ENCODE results near the gene CSF3.
A peak's percentile ranks its signal among the peaks of the same experiment; 100 is the strongest.

Gene CSF3

DNA sequence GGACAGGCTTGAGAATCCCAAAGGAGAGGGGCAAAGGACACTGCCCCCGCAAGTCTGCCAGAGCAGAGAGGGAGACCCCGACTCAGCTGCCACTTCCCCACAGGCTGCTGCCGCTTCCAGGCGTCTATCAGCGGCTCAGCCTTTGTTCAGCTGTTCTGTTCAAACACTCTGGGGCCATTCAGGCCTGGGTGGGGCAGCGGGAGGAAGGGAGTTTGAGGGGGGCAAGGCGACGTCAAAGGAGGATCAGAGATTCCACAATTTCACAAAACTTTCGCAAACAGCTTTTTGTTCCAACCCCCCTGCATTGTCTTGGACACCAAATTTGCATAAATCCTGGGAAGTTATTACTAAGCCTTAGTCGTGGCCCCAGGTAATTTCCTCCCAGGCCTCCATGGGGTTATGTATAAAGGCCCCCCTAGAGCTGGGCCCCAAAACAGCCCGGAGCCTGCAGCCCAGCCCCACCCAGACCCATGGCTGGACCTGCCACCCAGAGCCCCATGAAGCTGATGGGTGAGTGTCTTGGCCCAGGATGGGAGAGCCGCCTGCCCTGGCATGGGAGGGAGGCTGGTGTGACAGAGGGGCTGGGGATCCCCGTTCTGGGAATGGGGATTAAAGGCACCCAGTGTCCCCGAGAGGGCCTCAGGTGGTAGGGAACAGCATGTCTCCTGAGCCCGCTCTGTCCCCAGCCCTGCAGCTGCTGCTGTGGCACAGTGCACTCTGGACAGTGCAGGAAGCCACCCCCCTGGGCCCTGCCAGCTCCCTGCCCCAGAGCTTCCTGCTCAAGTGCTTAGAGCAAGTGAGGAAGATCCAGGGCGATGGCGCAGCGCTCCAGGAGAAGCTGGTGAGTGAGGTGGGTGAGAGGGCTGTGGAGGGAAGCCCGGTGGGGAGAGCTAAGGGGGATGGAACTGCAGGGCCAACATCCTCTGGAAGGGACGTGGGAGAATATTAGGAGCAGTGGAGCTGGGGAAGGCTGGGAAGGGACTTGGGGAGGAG, at the start of gene CSF3:
Gene CSF3 (plus strand): TSS at position 436 of the 993 bp plus-strand sequence. CDS start 35 bp downstream, at position 471.
- no peak for DNase-seq

GRCh38 chr17:39966771-39967170, 48.5 kb upstream of the CSF3 start:
- no peak for DNase-seq

- no peak for DNase-seq
These were observed 46.5 kb upstream of the CSF3 start for GRCh38 chr17:39968761-39969160.

DNA sequence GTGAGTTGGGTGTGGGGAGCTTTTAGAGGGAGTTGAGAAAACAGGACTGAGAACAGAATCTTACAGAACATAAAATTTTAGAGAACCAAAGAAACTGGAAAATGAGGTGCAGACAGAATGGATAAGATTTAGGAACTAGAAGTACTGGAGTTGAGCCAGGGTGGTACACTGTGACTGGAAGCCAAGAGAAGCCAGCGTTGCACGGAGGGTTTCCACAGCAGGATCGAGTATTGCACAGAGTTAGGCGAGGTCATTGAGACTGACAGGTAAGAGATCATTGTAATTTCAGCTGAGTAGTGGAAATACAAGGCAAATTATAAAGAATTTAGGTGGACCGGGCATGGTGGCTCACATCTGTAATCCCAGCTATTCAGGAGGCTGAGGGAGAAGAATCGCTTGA, 45.9 kb upstream of the CSF3 start:
- no peak for DNase-seq

GRCh38 chr17:39970157-39970692, 45.0 kb upstream of the CSF3 start:
- no peak for DNase-seq

- DNase-seq, result no peak
These were observed 44.1 kb upstream of the CSF3 start for GRCh38 chr17:39971076-39971603.

DNA sequence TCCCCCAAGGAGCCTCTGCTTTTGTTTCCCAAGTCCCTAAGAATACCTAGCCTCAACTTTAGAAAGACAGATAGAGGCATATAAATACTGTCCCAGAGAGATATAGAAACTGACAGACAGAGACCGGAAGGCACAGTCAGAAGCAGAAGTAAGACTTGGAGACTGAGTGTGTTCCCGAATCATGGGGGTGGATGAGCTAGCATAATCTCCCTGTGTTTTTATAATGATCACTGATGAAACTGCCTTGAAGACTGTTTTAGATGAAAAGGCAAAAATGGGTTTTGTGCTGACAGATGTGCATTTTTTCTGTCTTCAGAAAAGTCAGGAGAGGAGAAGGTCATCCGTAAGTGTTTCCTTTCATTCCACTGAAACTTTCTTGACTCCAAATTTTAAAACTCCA, 43.0 kb upstream of the CSF3 start:
- no peak for DNase-seq

DNA sequence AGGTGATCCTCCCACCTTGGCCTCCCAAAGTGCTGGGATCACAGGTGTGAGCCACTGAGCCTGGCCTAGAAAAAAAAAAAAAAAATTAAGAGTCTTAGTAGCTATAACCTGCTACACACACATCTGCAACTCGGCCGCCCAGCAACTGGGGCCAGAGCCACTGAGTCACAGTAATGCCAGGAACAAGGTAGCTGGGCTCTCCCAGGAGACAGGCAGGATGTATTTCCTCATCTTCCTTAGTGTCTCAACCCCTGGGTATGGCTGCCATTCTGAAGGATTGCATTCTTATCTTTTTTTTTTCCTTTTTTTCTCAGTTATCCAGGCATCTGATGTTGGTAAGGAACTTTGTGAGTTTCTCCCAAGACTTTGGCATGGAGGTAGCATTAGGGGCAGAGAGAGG, 41.7 kb upstream of the CSF3 start:
- DNase-seq, result no peak

GRCh38 chr17:39974433-39974832, 40.8 kb upstream of the CSF3 start:
- DNase-seq, result no peak

DNA sequence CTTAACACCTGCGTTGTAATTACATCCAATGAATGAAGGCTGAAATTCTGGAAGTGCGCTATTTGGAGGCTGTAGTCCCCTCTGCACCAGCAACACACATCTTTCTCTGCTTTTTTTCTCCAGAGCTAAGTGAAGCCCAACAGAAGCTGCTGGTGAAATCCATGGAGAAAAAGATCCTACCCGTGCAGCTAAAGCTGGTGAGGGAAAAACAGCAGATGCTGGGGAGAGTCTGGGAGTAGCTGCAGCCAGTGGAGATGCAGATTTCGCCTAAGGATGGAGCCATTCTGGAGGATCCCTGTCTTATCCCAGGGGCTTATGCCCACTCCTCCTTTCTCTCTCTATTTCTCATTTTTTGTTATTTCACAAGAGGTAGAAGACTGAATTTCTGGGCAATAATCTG, 39.4 kb upstream of the CSF3 start:
- DNase-seq, result no peak

DNA sequence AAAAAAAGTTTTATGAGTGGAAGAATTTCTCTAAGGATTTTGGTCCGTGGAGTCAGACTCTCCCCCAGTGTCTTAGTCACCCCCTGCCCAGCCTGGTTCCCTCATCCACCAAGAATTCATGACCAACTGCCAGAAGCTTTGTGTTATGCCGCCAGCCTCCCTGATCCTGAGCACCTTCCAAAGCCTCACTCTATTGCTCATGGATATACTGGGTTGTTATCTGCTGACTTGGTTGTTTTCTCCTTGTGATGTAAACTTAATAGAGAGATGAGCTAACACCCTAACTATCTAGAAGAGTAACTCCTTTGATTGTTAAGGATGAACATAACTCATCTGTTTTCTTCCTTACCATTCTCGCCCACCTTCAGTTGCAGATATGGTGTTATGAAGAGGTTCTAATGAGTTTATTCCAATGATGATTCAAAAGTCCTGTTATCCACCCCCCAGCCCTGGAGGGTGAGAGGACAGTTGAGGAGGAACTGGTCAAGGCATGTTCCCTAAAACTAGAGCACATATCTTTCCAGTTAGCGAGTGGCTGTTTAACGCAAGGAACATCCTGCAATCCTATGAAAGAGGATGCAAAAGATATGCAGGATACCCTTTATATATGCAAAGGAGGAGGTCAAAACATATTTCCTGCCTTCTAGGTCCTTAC, 36.1 kb upstream of the CSF3 start:
- peak; percentile 97 for DNase-seq

DNA sequence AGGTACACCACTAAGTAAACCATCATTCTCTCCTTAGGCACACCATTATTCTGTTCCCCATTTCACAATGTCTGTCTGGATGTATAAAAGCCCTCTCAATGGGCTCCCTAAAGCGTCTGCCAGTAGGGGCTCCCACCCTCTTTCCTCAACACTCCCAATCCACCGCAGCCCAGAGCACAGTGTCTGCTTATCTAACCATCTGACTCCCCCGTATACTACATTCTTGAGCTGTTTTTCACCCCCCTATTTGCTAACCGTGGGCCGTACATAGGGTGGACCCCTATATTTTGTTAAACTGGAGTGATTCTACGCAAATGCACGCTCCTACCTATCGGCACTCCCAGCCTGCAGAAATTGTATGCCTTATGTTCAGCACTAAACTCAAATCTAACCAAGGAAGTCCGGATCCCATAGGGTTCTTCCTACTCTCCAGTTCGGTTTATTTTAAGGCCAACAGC, 35.3 kb upstream of the CSF3 start:
- DNase-seq, result peak; percentile 63

DNA sequence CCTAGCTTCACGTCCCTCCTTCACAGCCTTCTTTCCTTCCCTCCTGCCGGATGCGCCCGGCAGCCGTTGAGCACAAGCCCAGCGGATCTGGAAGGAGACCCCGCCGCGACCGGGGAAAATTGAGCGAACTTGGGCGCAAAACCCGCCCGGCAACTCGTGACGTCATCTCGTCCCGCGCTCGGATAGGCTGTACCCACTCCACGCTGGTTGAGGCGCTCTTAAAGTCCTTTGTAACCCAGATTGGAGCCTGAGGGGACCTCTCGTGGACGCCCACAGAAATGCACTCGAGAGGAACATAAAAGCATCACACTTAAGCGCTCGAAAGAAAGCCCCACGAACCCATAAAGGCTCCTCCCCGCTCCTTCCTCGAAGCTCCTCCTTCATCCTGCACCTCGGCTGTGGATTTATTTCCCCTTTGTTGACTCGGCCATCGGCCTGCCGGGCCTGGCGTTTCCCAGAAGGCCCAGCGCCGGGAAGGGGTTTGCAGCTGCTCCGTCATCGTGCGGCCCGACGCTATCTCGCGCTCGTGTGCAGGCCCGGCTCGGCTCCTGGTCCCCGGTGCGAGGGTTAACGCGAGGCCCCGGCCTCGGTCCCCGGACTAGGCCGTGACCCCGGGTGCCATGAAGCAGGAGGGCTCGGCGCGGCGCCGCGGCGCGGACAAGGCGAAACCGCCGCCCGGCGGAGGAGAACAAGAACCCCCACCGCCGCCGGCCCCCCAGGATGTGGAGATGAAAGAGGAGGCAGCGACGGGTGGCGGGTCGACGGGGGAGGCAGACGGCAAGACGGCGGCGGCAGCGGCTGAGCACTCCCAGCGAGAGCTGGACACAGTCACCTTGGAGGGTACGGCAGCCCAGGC, 34.7 kb upstream of the CSF3 start, which contains the start of gene PSMD3:
Gene PSMD3 (plus strand): TSS at position 457 of the 856 bp plus-strand sequence. CDS start 164 bp downstream, at position 621.
- peak; percentile 100 for DNase-seq

- DNase-seq, result no peak
These were observed 34.0 kb upstream of the CSF3 start for GRCh38 chr17:39981207-39981741.

DNA sequence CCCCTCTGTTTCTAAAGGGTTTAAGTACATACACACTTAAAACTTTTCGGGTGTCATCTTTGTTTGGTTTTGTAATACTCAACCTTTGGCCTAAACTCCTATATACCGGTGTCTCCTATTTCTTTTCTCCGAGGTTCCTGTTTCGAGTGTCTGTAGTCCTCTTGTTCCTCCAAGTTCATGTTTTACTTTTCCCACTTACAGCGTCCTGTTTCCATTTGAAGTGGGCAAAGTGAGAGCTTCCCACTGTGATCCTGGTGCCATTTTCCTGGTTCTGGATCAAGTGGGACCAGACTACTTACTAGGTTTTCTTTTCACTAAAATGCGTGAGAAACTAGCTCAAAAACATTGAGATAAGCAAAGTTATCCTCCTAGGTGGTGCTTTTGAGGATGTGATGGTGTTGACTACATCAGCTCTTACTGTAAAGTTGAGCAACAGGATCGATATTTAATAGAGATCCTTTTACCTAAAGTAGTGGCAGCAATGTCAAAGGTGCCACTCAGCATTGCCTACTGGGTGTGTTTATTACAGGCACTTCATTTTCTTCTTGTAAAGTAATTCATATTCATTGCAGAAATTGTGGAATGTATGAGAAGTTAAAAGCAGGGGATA, 33.4 kb upstream of the CSF3 start:
- DNase-seq, result no peak

DNA sequence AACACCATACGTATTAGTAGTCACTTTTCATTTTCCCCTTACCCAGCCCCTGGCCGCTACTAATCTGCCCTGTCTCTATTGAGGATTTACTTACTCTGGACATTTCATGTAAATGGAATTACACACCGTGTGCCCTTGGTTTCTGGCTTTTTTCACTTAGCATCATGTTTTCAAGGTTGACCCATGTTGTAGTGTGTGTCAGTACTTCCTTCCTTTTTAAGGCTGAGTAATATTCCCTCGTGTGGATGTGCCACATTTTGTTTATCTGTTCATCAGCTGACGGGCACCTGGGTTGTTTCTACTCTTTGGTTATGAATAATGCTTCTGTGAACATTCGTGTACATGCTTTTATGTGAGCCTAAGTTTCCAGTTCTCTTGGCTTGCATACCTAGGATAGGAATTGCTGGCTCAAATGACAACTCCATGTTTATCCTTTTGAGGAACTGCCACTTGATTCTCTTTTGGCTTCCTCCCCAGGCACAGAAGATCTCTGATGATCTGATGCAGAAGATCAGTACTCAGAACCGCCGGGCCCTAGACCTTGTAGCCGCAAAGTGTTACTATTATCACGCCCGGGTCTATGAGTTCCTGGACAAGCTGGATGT, 26.9 kb upstream of the CSF3 start:
- DNase-seq, result no peak

DNA sequence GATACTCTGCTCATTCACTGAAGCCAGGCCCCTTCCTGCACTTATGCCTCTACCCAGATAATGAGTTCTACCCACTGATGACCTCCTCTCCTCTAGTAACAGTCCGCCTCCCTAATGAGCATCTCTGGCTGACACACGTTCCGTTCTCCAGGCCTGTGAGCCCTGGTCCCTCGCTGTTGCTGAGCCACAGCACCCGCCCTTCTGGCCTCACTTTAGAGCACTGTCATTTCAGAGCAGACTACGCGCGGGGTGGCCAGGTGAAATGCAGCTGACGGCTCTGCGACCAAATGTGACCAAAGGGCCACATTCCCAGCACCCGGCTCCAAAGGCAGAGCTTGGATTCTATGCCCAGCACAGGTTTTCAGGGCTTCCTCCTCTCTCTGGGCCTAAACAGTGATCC, 20.8 kb upstream of the CSF3 start:
- no peak for DNase-seq

DNA sequence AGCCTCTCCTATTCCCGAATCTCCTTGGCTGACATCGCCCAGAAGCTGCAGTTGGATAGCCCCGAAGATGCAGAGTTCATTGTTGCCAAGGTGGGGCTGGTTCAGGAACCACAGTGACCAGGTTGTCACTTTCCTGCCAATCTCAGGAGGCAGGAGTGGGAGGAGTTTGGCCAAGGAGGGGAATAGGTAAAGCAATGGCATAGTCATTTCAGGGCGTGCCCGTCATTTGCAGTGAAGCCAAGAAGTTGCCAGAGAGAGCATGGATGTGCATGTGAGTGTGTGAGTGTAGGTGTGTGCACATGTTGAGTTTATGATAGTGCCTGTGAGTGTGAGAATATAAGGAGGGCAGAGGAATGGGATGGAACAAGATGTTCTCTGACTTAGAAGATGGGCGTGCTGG, 19.8 kb upstream of the CSF3 start:
- no peak for DNase-seq

GRCh38 chr17:39996162-39996561, 19.1 kb upstream of the CSF3 start:
- DNase-seq, result no peak

GRCh38 chr17:39996800-39997199, 18.4 kb upstream of the CSF3 start:
- DNase-seq, result no peak

DNA sequence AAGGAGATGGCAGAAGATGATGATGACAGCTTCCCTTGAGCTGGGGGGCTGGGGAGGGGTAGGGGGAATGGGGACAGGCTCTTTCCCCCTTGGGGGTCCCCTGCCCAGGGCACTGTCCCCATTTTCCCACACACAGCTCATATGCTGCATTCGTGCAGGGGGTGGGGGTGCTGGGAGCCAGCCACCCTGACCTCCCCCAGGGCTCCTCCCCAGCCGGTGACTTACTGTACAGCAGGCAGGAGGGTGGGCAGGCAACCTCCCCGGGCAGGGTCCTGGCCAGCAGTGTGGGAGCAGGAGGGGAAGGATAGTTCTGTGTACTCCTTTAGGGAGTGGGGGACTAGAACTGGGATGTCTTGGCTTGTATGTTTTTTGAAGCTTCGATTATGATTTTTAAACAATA, 17.7 kb upstream of the CSF3 start:
- DNase-seq, result no peak

Measured in EL (cell line).